PC-3 (cell line): ENCODE results near the gene RASAL2.

Source experiments
- EZH2 ChIP-seq: fragments of 300-600 bp; sonication (generic); IDR thresholded peaks from one replicate; pipeline ENCODE4 v1.6.1; 2017; ENCODE audit warnings: antibody characterized with exemption, mild to moderate bottlenecking, low read length; ENCODE audit not compliant: unreplicated experiment
- EZH2phosphoT487 ChIP-seq: fragments of 300-600 bp; sonication (generic); IDR thresholded peaks from 2 replicates; pipeline ENCODE4 v1.6.1; 2018; ENCODE audit warnings: mild to moderate bottlenecking, antibody characterized with exemption, low read length, borderline replicate concordance
- TF ChIP-seq, protein P1 (sequence below): fragments of 300-600 bp; sonication (generic); conservative IDR thresholded peaks from 2 replicates; pipeline ENCODE4 v1.5.1; 2017; ENCODE audit warnings: antibody characterized with exemption, low read depth, mild to moderate bottlenecking, low read length

DNA sequence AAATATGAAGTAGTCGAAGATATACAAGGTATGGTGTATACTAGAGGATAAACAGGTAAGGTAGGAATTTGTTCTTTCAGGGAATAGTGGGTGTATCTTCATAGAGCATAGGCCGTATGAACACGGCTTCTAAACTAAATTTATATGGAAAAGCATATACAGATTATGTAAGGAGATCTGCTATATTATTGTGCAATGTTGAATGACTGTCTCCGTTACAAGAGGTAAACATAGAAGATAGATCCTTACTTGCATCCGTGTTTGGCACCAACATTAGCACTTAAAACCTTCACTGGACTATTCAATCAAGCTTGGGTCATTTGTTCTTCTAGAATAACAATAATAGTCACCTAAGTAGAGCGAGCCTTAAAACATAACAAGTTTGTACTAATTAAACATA, 357.0 kb downstream of the RASAL2 start:
- TF ChIP-seq, protein P1, sequence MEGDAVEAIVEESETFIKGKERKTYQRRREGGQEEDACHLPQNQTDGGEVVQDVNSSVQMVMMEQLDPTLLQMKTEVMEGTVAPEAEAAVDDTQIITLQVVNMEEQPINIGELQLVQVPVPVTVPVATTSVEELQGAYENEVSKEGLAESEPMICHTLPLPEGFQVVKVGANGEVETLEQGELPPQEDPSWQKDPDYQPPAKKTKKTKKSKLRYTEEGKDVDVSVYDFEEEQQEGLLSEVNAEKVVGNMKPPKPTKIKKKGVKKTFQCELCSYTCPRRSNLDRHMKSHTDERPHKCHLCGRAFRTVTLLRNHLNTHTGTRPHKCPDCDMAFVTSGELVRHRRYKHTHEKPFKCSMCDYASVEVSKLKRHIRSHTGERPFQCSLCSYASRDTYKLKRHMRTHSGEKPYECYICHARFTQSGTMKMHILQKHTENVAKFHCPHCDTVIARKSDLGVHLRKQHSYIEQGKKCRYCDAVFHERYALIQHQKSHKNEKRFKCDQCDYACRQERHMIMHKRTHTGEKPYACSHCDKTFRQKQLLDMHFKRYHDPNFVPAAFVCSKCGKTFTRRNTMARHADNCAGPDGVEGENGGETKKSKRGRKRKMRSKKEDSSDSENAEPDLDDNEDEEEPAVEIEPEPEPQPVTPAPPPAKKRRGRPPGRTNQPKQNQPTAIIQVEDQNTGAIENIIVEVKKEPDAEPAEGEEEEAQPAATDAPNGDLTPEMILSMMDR: no peak
- TF ChIP-seq EZH2: no peak
- TF ChIP-seq EZH2phosphoT487: no peak
